AG04450 (cell line): ENCODE results near the gene SLC38A4. TPM values are rescaled to one million over a fixed set of nuclear protein-coding genes. Genes with fewer than 3 reads are reported as not detected.

Experiments used
- CTCF ChIA-PET: fragments of 300-600, 350-600 bp; formaldehyde crosslinking; extraction: SDS; loops from one replicate; lab custom pipeline; 2022; ENCODE audit warnings: antibody characterized with exemption, inconsistent platforms; lab: Charles Lee
- POLR2A ChIA-PET: fragments of 350-600 bp; formaldehyde crosslinking; extraction: SDS; loops from one replicate; lab custom pipeline; 2021; ENCODE audit warnings: antibody characterized with exemption, inconsistent platforms; lab: Yijun Ruan, JAX
- DNase-seq: peaks from one replicate; pipeline ENCODE4 v3.0.0-alpha.2; 2011; ENCODE audit warnings: low read depth, low spot score
- H3K27ac ChIP-seq: one replicate; pipeline ENCODE4 v1.5.1; 2012; ENCODE audit warnings: low read depth, low read length, control low read depth
- H3K27me3 ChIP-seq: one replicate; pipeline ENCODE4 v1.6.0; 2012; ENCODE audit warnings: low read length; ENCODE audit not compliant: control insufficient read depth, insufficient read depth
- H3K4me3 ChIP-seq: 2 replicates; pipeline ENCODE4 v1.5.1; 2011; ENCODE audit warnings: mild to moderate bottlenecking, low read depth, low read length, control low read depth
- H3K9me3 ChIP-seq: 2 replicates; pipeline ENCODE4 v1.5.1; 2012; ENCODE audit warnings: low read length; ENCODE audit not compliant: control insufficient read depth, insufficient read depth
- polyA plus RNA-seq: library from polyadenylated mRNA; depleted of rRNA; stranded (reverse); fragments of >200 nt; gene quantifications from 2 replicates; pipeline ENCODE4 v1.2.3, GENCODE V29; 2011
- TF ChIP-seq, protein P1 (sequence below): IDR thresholded peaks from 2 replicates; pipeline ENCODE4 v1.5.1; 2011; ENCODE audit warnings: low read depth, low read length, control low read depth, inconsistent platforms

The SLC38A4 gene
- polyA plus RNA-seq, 1 experiment, result 12.0 TPM

- no peaks in the 10 kb centered on the region for H3K9me3 ChIP-seq
- no peaks in the 10 kb centered on the region for H3K27me3 ChIP-seq
- no peak overlapping the region for H3K4me3 ChIP-seq
- POLR2A ChIA-PET, result no interaction called here
- CTCF ChIA-PET, result no interaction called here
- TF ChIP-seq, protein P1, sequence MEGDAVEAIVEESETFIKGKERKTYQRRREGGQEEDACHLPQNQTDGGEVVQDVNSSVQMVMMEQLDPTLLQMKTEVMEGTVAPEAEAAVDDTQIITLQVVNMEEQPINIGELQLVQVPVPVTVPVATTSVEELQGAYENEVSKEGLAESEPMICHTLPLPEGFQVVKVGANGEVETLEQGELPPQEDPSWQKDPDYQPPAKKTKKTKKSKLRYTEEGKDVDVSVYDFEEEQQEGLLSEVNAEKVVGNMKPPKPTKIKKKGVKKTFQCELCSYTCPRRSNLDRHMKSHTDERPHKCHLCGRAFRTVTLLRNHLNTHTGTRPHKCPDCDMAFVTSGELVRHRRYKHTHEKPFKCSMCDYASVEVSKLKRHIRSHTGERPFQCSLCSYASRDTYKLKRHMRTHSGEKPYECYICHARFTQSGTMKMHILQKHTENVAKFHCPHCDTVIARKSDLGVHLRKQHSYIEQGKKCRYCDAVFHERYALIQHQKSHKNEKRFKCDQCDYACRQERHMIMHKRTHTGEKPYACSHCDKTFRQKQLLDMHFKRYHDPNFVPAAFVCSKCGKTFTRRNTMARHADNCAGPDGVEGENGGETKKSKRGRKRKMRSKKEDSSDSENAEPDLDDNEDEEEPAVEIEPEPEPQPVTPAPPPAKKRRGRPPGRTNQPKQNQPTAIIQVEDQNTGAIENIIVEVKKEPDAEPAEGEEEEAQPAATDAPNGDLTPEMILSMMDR, result no peak
- no peak overlapping the region for H3K27ac ChIP-seq
- no peak for DNase-seq
Measured at GRCh38 chr12:46717159-46717558, 108.6 kb downstream of the SLC38A4 start.
